Measurements from ENCODE around the gene SVBP.
"Not testable (repeated sequence)": the region's sequence is repeated elsewhere in the genome, so short reads cannot be mapped to it uniquely, and the experiment has no call there.

SVBP gene

DNA sequence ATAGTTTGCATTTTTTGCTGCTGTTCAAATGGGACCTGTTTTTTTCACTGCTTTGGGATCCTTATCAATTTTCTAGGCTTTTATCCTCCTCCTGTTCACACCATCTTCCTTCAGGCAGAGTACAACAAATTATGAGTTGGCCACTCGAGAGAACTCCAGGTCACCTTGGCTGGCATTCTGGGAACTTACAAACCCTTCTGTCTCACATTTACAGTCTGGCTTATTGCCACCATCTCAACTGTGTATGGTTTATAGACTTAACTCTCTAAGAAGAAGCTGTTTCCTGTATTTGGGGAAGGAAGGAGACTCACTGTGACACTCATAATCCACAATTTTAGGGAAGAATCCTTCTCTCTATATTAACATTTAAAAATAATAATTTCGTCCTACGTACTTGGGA lies 23.8 kb upstream of the SVBP start:
- DNase-seq, result no peak

- no peak for DNase-seq
Measured at GRCh38 chr1:42838482-42839190, 21.4 kb upstream of the SVBP start.

DNA sequence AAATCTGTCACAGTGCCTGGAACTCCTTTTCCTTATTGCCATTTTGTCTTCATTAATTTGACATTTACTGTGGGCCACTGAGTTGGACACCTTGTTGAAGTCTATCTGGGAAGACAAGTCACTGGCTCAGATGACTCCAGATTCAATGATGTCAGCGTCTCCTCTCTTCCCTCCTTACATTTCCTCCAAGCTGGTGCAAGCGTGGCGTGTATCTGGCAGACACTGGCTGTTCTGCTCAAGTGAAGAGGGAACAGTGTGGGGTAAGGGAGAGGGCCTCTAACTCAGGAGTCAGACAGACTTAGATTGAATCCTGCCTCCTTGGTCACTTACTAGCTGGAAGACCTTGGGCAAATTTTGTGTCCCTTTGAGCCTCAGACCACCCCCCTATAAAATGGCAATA lies 20.5 kb upstream of the SVBP start:
- DNase-seq, result no peak

DNA sequence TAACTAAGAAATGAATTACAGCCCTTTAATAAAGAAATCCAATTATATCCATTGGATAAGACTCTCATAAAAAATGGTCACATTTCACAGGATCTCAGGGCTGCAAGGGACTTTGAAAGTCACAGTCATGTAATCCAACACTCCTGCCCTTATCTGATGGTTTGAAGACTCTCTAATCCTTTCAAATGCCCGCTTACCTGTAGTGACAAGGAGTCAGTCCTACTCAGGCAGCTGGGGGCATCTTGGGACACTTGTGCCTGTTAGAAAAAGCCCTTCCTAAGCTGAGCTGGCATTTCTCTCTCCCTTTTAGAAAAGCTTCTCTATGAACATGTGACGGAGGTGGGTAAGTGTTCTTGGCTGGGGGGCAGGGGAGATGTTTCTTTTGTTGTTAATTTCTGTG lies 18.2 kb upstream of the SVBP start:
- no peak for DNase-seq

DNA sequence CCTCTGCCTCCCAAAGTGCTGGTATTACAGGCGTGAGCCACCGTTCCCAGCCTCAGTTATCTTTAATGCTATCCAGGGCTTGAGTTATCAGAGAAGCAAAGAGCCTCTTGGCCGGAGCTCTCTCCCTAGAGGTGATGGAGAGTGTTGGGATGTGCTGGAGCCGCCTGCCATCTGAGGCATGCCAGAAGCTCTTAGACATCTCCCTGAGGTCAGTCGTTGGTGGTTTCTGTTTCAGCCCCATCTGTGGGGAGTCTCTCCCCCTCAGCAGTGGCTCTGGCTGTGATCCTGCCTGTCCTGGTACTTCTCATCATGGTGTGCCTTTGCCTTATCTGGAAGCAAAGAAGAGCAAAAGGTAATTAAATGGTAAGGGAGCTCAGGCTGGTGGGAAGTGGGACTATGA lies 17.6 kb upstream of the SVBP start:
- DNase-seq, result no peak

GRCh38 chr1:42833981-42834380 lies 16.8 kb upstream of the SVBP start:
- no peak for DNase-seq

DNA sequence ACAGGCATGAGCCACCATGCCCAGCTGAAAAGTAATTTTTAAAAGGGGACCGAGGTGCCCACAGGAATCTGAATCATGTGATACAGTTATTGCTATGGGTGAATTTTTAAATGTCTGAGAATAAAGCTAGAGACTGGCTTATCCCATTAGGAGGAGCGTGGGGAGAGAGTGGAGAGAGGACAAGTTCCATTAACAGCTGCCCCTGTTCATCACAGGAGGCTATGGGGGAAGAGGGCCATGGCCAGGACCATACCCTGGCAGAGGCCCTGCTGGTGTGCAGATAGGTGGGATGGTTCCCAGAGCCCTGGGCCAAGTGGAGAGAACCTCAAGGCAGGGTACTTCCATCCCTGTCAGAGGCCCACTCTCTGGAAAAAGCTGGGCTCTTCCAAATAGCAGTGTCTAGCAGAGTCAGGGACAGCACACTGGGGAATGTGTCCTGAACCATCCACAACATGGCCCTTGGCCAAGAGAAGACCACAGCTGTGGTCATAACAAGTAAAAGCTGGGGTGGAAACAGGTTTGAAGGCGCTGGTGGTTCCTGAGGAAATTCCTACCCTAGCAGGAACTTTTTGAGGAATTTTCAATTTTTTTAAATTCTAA lies 15.5 kb upstream of the SVBP start:
- no peak for DNase-seq

DNA sequence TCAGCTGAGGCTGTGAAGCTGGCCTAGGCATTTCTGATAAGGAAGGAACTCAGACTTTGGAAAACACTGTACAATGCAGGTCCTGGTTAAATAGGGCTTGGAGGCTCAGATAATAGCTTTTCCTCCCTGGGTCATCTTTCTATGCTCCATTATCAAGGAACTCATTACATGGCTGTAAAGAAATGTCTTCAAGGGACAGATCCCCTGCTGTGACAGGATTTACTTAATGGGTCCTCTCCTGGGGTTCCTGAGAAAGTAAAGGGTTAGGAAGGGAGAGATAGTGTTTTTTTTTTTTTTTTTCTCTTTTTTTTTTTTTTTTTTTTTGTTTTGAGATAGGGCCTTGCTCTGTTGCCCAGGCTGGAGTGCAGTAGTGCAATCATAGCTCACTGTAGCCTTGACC lies 14.1 kb upstream of the SVBP start:
- DNase-seq, result no peak

DNA sequence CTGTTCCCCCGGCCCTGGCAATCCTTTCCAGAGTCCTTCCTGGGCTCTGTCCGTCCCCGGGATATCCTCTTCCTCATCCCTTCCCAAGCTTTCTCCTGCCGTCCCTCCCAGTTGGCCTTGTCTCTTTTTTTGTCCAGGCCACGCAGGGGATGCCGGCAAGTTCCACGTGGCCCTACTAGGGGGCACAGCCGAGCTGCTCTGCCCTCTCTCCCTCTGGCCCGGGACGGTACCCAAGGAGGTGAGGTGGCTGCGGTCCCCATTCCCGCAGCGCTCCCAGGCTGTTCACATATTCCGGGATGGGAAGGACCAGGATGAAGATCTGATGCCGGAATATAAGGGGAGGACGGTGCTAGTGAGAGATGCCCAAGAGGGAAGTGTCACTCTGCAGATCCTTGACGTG lies 13.4 kb upstream of the SVBP start:
- DNase-seq, result no peak

DNA sequence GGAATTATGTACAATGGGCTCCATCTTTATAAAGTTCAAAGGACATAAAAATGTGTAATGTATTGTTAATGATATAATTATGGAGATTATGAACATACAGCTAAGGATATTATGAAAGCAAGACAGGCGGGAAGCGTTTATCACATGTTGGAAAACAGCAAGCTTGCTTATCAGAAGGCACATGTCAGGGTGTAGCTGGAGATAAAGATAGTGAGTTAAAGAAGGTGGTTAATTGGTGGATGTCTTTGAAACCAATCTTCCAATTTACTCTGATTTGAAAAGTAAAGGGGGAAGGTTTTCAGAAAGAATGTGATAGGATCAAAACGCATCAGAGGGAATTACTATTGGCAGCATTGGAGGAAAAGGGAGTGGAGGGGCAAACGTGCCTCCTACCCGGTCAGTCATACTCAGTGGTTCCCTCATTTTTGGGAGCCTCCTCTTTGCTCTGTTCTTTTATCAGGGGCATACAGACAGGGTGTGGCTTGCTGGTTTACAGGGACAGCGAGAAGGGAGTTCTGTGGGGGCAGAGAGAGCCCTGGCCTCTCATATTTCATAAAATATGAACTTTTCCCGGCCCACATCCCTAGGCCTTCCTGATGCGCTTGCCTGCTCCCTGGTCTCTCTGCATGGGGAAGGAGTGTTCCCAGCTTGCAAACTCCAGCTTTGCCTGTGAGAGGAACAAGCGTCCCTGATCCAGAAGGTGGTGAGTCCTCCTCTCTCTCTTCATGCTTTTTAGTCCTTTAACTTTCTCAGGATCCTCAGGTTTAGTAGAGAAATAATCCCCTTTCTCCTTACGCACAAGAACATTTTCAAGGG lies 8.0 kb upstream of the SVBP start:
- DNase-seq, result no peak

- no peak for DNase-seq
Measured at GRCh38 chr1:42824481-42825035, 7.4 kb upstream of the SVBP start.

- no peak for DNase-seq
Measured at GRCh38 chr1:42822800-42823392, 5.7 kb upstream of the SVBP start.

DNA sequence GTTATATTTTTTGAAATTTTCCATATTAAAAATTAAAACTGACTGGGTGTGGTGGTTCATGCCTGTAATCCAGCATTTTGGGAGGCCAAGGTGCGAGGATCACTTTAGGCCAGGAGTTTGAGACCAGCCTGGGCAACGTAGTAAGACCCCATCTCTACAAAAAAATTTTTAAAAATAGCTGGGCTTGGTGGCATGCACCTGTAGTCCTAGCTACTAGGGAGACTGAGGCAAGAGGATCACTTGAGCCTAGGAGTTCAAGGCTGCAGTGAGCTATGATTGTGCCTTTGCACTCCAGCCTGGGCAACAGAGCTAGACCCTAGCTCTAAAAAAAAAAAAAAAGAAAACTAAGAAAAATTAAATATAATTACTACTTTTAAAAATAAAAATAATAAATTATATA lies 4.5 kb upstream of the SVBP start:
- no peak for DNase-seq

- DNase-seq, result no peak
Measured at GRCh38 chr1:42820813-42821212, 3.6 kb upstream of the SVBP start.

DNA sequence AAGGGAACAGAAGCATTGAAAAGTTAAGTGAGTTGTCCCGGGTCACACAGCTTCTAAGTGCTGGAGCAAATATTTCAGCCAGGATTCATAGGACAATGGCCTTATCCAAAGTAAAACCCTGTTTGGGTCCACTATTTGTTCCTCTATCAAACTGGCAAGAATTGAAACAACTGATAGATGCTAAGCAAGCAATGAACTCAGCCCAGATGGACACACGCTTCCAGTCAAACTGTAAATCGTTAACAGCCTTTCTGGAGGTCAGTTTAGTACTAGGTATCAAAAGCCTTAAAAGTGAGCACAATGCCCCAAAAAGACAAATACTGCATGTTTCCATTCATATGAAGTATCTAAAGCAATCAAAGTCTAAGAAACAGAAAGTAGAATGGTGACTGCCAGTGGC lies 779 bp upstream of the SVBP start:
- DNase-seq, result no peak

DNA sequence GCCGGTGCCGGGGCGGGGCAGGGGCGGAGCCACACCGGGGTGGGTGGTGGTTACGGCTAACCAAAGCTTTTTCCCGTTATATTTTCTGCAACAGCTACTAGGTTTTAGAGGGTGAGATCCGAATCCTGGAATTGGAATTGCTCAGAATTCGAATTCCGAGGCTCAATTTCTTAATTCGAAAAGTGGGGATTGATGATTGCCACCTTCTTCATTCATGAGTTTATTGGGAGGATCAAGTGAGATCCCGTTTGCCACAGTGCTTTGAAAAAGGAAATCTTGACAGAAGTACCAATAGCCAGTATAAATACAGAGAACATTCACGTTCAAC lies 207 bp upstream of the SVBP start:
- no peak for DNase-seq

DNA sequence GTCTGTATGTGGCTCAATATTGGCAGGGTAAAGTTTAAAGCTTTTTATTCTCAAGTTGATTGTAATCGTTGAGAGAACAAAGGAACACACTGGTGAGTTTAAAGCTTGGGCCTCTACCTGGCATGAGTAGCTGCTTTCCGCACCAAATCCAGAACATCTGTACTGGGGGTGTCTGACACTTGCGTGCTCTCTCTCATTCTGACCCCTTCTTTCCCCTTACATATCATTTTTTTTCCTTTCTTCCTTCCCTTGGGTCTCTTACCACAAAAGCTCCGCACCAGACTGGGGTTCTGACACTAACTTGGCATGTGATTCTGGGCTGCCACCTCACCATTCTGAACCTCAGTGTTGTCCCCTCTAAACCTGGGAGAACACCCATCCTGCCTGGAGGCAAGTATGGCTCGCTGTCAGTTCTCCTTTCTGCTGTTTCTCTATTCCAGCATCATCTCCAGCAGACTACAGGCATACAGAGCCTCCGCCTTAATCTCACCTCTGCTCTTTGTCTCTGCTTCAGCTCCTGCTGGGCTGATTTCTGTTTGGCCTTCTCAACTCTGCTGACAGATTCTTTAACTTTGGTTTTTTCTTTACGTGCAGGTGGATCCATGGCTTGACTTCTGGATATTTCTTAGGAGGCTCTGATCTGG lies 1.1 kb downstream of the SVBP start:
- no peak for DNase-seq

DNA sequence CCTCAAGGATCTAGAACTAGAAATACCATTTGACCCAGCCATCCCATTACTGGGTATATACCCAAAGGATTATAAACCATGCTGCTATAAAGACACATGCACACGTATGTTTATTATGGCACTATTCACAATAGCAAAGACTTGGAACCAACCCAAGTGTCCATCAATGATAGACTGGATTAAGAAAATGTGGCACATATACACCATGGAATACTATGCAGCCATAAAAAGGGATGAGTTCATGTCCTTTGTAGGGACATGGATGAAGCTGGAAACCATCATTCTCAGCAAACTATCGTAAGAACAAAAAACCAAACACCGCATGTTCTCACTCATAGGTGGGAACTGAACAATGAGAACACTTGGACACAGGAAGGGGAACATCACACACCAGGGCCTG lies 2.4 kb downstream of the SVBP start:
- not testable (repeated sequence) for DNase-seq

- no peak for DNase-seq
Measured at GRCh38 chr1:42807056-42807668, 10.0 kb downstream of the SVBP start.

- DNase-seq, result no peak
Measured at GRCh38 chr1:42806593-42806992, 10.6 kb downstream of the SVBP start.

DNA sequence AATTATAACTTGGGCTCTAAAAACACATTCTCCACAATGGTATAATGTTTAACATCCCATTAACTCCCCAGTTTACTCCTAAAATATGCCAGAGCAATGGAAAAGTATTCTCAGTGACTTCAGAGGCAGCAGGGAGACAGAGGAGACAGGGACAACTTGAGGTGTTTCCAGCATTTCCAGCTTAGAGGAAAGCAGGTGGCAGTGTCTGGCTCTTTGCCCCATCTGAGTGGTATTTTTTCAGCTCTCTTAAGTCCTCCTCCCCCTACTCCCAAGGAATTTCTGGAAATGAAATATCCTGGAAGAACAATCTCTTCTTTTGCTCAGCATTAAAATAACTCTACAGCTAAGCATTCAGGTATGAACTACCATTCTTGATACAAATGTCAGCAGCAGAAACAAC lies 11.0 kb downstream of the SVBP start:
- DNase-seq, result no peak

- no peak for DNase-seq
Measured at GRCh38 chr1:42801832-42802473, 15.2 kb downstream of the SVBP start.
